Measurements from ENCODE around the gene DPF3. TPM values are rescaled to one million over a fixed set of nuclear protein-coding genes. Genes with fewer than 3 reads are reported as not detected.

DPF3 gene
- total RNA-seq, 1 experiment from 2014 or later: not detected

GRCh38 chr14:72644758-72645489 is 249.0 kb downstream of the DPF3 start:
- no peak for TF ChIP-seq CTCF (IDR thresholded peaks at IDR 0.05)
- TF ChIP-seq, protein P1, sequence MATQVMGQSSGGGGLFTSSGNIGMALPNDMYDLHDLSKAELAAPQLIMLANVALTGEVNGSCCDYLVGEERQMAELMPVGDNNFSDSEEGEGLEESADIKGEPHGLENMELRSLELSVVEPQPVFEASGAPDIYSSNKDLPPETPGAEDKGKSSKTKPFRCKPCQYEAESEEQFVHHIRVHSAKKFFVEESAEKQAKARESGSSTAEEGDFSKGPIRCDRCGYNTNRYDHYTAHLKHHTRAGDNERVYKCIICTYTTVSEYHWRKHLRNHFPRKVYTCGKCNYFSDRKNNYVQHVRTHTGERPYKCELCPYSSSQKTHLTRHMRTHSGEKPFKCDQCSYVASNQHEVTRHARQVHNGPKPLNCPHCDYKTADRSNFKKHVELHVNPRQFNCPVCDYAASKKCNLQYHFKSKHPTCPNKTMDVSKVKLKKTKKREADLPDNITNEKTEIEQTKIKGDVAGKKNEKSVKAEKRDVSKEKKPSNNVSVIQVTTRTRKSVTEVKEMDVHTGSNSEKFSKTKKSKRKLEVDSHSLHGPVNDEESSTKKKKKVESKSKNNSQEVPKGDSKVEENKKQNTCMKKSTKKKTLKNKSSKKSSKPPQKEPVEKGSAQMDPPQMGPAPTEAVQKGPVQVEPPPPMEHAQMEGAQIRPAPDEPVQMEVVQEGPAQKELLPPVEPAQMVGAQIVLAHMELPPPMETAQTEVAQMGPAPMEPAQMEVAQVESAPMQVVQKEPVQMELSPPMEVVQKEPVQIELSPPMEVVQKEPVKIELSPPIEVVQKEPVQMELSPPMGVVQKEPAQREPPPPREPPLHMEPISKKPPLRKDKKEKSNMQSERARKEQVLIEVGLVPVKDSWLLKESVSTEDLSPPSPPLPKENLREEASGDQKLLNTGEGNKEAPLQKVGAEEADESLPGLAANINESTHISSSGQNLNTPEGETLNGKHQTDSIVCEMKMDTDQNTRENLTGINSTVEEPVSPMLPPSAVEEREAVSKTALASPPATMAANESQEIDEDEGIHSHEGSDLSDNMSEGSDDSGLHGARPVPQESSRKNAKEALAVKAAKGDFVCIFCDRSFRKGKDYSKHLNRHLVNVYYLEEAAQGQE (IDR thresholded peaks at IDR 0.05; ENCODE audit: insufficient read depth in 1 of 2, low read depth in 2 of 2, low read length in 1 of 2): no peak
- TF ChIP-seq SIN3A (IDR thresholded peaks at IDR 0.05; ENCODE audit: borderline replicate concordance, insufficient read depth, low read depth, low read length): no peak
- TF ChIP-seq POLR2AphosphoS5 (IDR thresholded peaks at IDR 0.05; ENCODE audit: low read depth, low read length): no peak
- TF ChIP-seq TCF7L2 (IDR thresholded peaks at IDR 0.05; ENCODE audit: low read depth, low read length): no peak
- intact Hi-C loops (cut with micrococcal nuclease; ENCODE audit: unreplicated experiment): no loop called here
- CTCF ChIA-PET: no interaction called here
- in situ Hi-C loops (cut with HindIII; ENCODE audit: low pct_unique_long_range_greater_than_20kb, low sequenced_read_pairs): no loop called here
- Histone ChIP-seq H3K27me3 (ENCODE audit: control insufficient read depth, insufficient read depth, low read length) (peaks cover 4% of the 10 kb centered on the region; the same call in 1 of the 2 replicates), H3K27ac (ENCODE audit: low read length) (no peak overlapping the region), H3K4me3 (ENCODE audit: low read depth in 2 of 2, low read length in 2 of 2) (no peak overlapping the region), H3K4me1 (ENCODE audit: control insufficient read depth, insufficient read depth, low read length) (no peaks in the 10 kb centered on the region), H3K36me3 (ENCODE audit: control insufficient read depth, insufficient read depth, low read length) (no peaks in the 10 kb centered on the region), H3K9me3 (ENCODE audit: control insufficient read depth, insufficient read depth, low read depth, low read length) (no peaks in the 10 kb centered on the region)
- DNase-seq (ENCODE audit: low read depth, low spot score) (no peak), ATAC-seq (no peak)
- no TSS peak for BruUV-seq (replicated peaks)
- POLR2A ChIA-PET: no interaction called here

- in situ Hi-C loops (cut with HindIII; ENCODE audit: low pct_unique_long_range_greater_than_20kb, low sequenced_read_pairs): no loop called here
- no peak overlapping the region for H3K27ac ChIP-seq (ENCODE audit: low read length)
- CTCF ChIA-PET: no interaction called here
Measured at GRCh38 chr14:72644038-72644437, 249.9 kb downstream of the DPF3 start.

More at GRCh38 chr14:72644038-72644437, 249.9 kb downstream of the DPF3 start:
- DNase-seq (ENCODE audit: low read depth, low spot score): no peak
- no peaks in the 10 kb centered on the region for H3K9me3 ChIP-seq (ENCODE audit: control insufficient read depth, insufficient read depth, low read depth, low read length)
- peaks cover 4% of the 10 kb centered on the region; the same call in 1 of the 2 replicates for H3K27me3 ChIP-seq (ENCODE audit: control insufficient read depth, insufficient read depth, low read length)
- POLR2A ChIA-PET: no interaction called here
- intact Hi-C loops (cut with micrococcal nuclease; ENCODE audit: unreplicated experiment): no loop called here
- H3K36me3 ChIP-seq (ENCODE audit: control insufficient read depth, insufficient read depth, low read length): no peaks in the 10 kb centered on the region
- BruUV-seq (replicated peaks): no TSS peak
- no peak for ATAC-seq
- H3K4me3 ChIP-seq (ENCODE audit: low read depth in 2 of 2, low read length in 2 of 2): no peak overlapping the region
- TF ChIP-seq TCF7L2 (IDR thresholded peaks at IDR 0.05; ENCODE audit: low read depth, low read length): no peak
- no peak for TF ChIP-seq SIN3A (IDR thresholded peaks at IDR 0.05; ENCODE audit: borderline replicate concordance, insufficient read depth, low read depth, low read length)
- no peak for TF ChIP-seq POLR2AphosphoS5 (IDR thresholded peaks at IDR 0.05; ENCODE audit: low read depth, low read length)
- TF ChIP-seq CTCF (IDR thresholded peaks at IDR 0.05): no peak
- TF ChIP-seq, protein P1 (IDR thresholded peaks at IDR 0.05; ENCODE audit: insufficient read depth in 1 of 2, low read depth in 2 of 2, low read length in 1 of 2): no peak
- H3K4me1 ChIP-seq (ENCODE audit: control insufficient read depth, insufficient read depth, low read length): no peaks in the 10 kb centered on the region
